CD4-positive, alpha-beta T cell (primary cell): ENCODE measurements around the gene ERC2. TPM values are rescaled to one million over a fixed set of nuclear protein-coding genes. Genes with fewer than 3 reads are reported as not detected.

Experiments
- ATAC-seq: fragments of 200-7000 bp; cut with Tn5 transposase; one replicate; pipeline ENCODE4 v1.10.0; 2022; ENCODE audit warnings: mild to moderate bottlenecking; ENCODE audit not compliant: poor library complexity
- CTCF ChIA-PET: fragments of 350-600 bp; sonication (Branson Sonifier 250); formaldehyde crosslinking; loops from one replicate; lab custom pipeline; 2021; ENCODE audit warnings: antibody characterized with exemption, inconsistent platforms; lab: Charles Lee
- POLR2A ChIA-PET: fragments of 350-600 bp; sonication (Branson Sonifier 250); formaldehyde crosslinking; loops from one replicate; lab custom pipeline; 2021; ENCODE audit warnings: antibody characterized with exemption, inconsistent platforms; lab: Charles Lee
- DNase-seq, 14 experiments: peaks; one replicate each; pipeline ENCODE4 v3.0.0-alpha.2; 2013 to 2020; ENCODE audit warnings: mixed read lengths in 2 of 14
- H3K27ac ChIP-seq, 2 donors: one replicate each; pipeline versions ENCODE4 v1.5.1 to v1.7.0; 2013; ENCODE audit warnings: low read length in 2 of 2, low read depth in 1 of 2, mild to moderate bottlenecking in 1 of 2
- H3K27me3 ChIP-seq, 2 experiments: 1 replicate in 1 of 2; 2 replicates in 1 of 2; pipeline versions ENCODE4 v1.6.1 to v1.7.0; 2013; ENCODE audit warnings: low read length in 2 of 2, control low read depth in 1 of 2, mild to moderate bottlenecking in 1 of 2, moderate library complexity in 1 of 2; ENCODE audit not compliant: insufficient read depth in 2 of 2, control insufficient read depth in 1 of 2
- H3K36me3 ChIP-seq: one replicate; pipeline ENCODE4 v1.6.1; 2013; ENCODE audit warnings: low read length, control low read depth; ENCODE audit not compliant: insufficient read depth
- H3K4me1 ChIP-seq: one replicate; pipeline ENCODE4 v1.6.1; 2013; ENCODE audit warnings: low read length, control low read depth; ENCODE audit not compliant: insufficient read depth
- H3K4me3 ChIP-seq: one replicate; pipeline ENCODE4 v1.5.1; 2013; ENCODE audit warnings: mild to moderate bottlenecking, low read length, moderate library complexity
- H3K9me3 ChIP-seq, 2 experiments: 1 replicate in 1 of 2; 2 replicates in 1 of 2; pipeline versions ENCODE4 v1.6.1 to v1.7.0; 2013; ENCODE audit warnings: low read length in 2 of 2, mild to moderate bottlenecking in 2 of 2, control low read depth in 1 of 2, moderate library complexity in 1 of 2; ENCODE audit not compliant: control insufficient read depth in 1 of 2, insufficient read depth in 1 of 2
- H3K27ac Mint-ChIP-seq: one replicate; pipeline ENCODE4 v1.8.0; 2020; ENCODE audit warnings: mixed read lengths
- H3K27me3 Mint-ChIP-seq: one replicate; pipeline ENCODE4 v1.8.0; 2021; ENCODE audit warnings: mixed read lengths
- H3K36me3 Mint-ChIP-seq: one replicate; pipeline ENCODE4 v1.8.0; 2021; ENCODE audit warnings: low read depth, mixed read lengths
- H3K4me1 Mint-ChIP-seq: one replicate; pipeline ENCODE4 v1.8.0; 2021; ENCODE audit warnings: low read depth, mixed read lengths
- H3K4me3 Mint-ChIP-seq: one replicate; pipeline ENCODE4 v1.8.0; 2020; ENCODE audit warnings: mild to moderate bottlenecking, mixed read lengths
- H3K9me3 Mint-ChIP-seq: one replicate; pipeline ENCODE4 v1.8.0; 2020; ENCODE audit warnings: mixed read lengths
- CTCF ChIP-seq: fragments of 200-600 bp; IDR thresholded peaks from one replicate; pipeline ENCODE4 v1.8.0; 2022; ENCODE audit warnings: antibody characterized with exemption, mild to moderate bottlenecking
- intact Hi-C, 2 experiments: fragments of 100-400 bp; cut with DNase I in 1 of 2; cut with micrococcal nuclease in 1 of 2; formaldehyde crosslinking; loops; one replicate each; pipeline versions ENCODE4 v1.15.1 to v1.9.0; 2023 to 2025; cut with DNase I, micrococcal nuclease
- total RNA-seq, 174 experiments: library from RNA in 2 of 174; stranded (reverse) in 2 of 174; gene quantifications; one replicate each; pipeline ENCODE4 v1.2.3 and lab custom pipeline; 2021 to 2026

Gene ERC2
- total RNA-seq, 2 experiments from 2014 or later, result not detected

GRCh38 chr3:56192001-56192400 is 276.3 kb downstream of the ERC2 start:
- Mint-ChIP-seq H3K4me1 (no peaks in the 10 kb centered on the region), H3K9me3 (no peaks in the 10 kb centered on the region), H3K36me3 (no peaks in the 10 kb centered on the region), H3K27me3 (peaks cover 4% of the 10 kb centered on the region), H3K4me3 (no peak overlapping the region), H3K27ac (no peak overlapping the region)
- Histone ChIP-seq H3K27me3 (no peaks in the 10 kb centered on the region), H3K9me3 (no peaks in the 10 kb centered on the region), H3K4me3 (no peak overlapping the region), H3K36me3 (no peaks in the 10 kb centered on the region), H3K27ac (no peak overlapping the region), H3K4me1 (no peaks in the 10 kb centered on the region)
- DNase-seq (no peak), ATAC-seq (no peak)
- intact Hi-C loops, result no loop called here
- CTCF ChIA-PET, result no interaction called here
- POLR2A ChIA-PET, result no interaction called here
- TF ChIP-seq CTCF, result no peak

- no peak overlapping the region for H3K4me3 Mint-ChIP-seq
Observed at GRCh38 chr3:56190771-56191305, 277.4 kb downstream of the ERC2 start.

GRCh38 chr3:56190130-56190529 is 278.1 kb downstream of the ERC2 start:
- H3K4me1 Mint-ChIP-seq, result no peaks in the 10 kb centered on the region
- H3K4me1 ChIP-seq, result no peaks in the 10 kb centered on the region

More at GRCh38 chr3:56190771-56191305, 277.4 kb downstream of the ERC2 start:
- DNase-seq (no peak), ATAC-seq (no peak)
- H3K27ac ChIP-seq, result no peak overlapping the region
- intact Hi-C loops, result no loop called here
- no peaks in the 10 kb centered on the region for H3K9me3 ChIP-seq
- ChIA-PET CTCF (no interaction called here), POLR2A (no interaction called here)
- Mint-ChIP-seq H3K9me3 (no peaks in the 10 kb centered on the region), H3K4me1 (no peaks in the 10 kb centered on the region), H3K27ac (no peak overlapping the region), H3K36me3 (no peaks in the 10 kb centered on the region), H3K27me3 (peaks cover 4% of the 10 kb centered on the region)
- no peak overlapping the region for H3K4me3 ChIP-seq
- TF ChIP-seq CTCF, result no peak
- H3K36me3 ChIP-seq, result no peaks in the 10 kb centered on the region
- H3K4me1 ChIP-seq, result no peaks in the 10 kb centered on the region
- H3K27me3 ChIP-seq, result no peaks in the 10 kb centered on the region

More at GRCh38 chr3:56190130-56190529, 278.1 kb downstream of the ERC2 start:
- Mint-ChIP-seq H3K9me3 (no peaks in the 10 kb centered on the region), H3K27me3 (peaks cover 4% of the 10 kb centered on the region), H3K27ac (no peak overlapping the region), H3K36me3 (no peaks in the 10 kb centered on the region), H3K4me3 (no peak overlapping the region)
- Histone ChIP-seq H3K27ac (no peak overlapping the region), H3K9me3 (no peaks in the 10 kb centered on the region), H3K36me3 (no peaks in the 10 kb centered on the region), H3K27me3 (no peaks in the 10 kb centered on the region), H3K4me3 (no peak overlapping the region)
- DNase-seq (no peak), ATAC-seq (no peak)
- intact Hi-C loops, result no loop called here
- TF ChIP-seq CTCF, result no peak
- POLR2A ChIA-PET, result no interaction called here
- CTCF ChIA-PET, result no interaction called here
